Endodermal cell (in vitro differentiated cells): Measurements from ENCODE around the gene DYNLRB2. TPM values are rescaled to one million over a fixed set of nuclear protein-coding genes. Genes with fewer than 3 reads are reported as not detected.

Experiments used
- DNase-seq: peaks from one replicate; pipeline ENCODE4 v3.0.0-alpha.2; 2017
- H3K27ac ChIP-seq: 2 replicates; pipeline ENCODE4 v1.5.1; 2013; ENCODE audit warnings: mild to moderate bottlenecking, low read depth, low read length, moderate library complexity
- H3K27me3 ChIP-seq: 2 replicates; pipeline ENCODE4 v1.6.1; 2013; ENCODE audit warnings: mild to moderate bottlenecking, low read length, moderate library complexity; ENCODE audit not compliant: insufficient read depth, control insufficient read depth, poor library complexity, severe bottlenecking
- H3K36me3 ChIP-seq: 2 replicates; pipeline ENCODE4 v1.7.0; 2013; ENCODE audit warnings: mild to moderate bottlenecking, low read length, moderate library complexity; ENCODE audit not compliant: control insufficient read depth, insufficient read depth
- H3K4me1 ChIP-seq: one replicate; pipeline ENCODE4 v1.7.0; 2013; ENCODE audit warnings: low read length; ENCODE audit not compliant: control insufficient read depth, insufficient read depth
- H3K4me3 ChIP-seq: 2 replicates; pipeline ENCODE4 v1.5.1; 2013; ENCODE audit warnings: mild to moderate bottlenecking, low read length, moderate library complexity
- H3K9ac ChIP-seq: 2 replicates; pipeline ENCODE4 v1.6.1; 2013; ENCODE audit warnings: mild to moderate bottlenecking, low read length, moderate library complexity; ENCODE audit not compliant: poor library complexity, severe bottlenecking; ENCODE audit errors: extremely low read depth
- H3K9me3 ChIP-seq: 2 replicates; pipeline ENCODE4 v1.6.1; 2013; ENCODE audit warnings: mild to moderate bottlenecking, low read length, moderate library complexity; ENCODE audit not compliant: control insufficient read depth
- H3K27ac Mint-ChIP-seq: 2 replicates; pipeline ENCODE4 v1.8.0; 2020; ENCODE audit warnings: mixed read lengths
- H3K27me3 Mint-ChIP-seq: 2 replicates; pipeline ENCODE4 v1.8.0; 2021; ENCODE audit warnings: mild to moderate bottlenecking, mixed read lengths; ENCODE audit not compliant: insufficient read depth
- H3K36me3 Mint-ChIP-seq: 2 replicates; pipeline ENCODE4 v1.8.0; 2020; ENCODE audit warnings: low read depth, mixed read lengths
- H3K4me1 Mint-ChIP-seq: 2 replicates; pipeline ENCODE4 v1.8.0; 2020; ENCODE audit warnings: mixed read lengths
- H3K4me3 Mint-ChIP-seq: 2 replicates; pipeline ENCODE4 v1.8.0; 2020; ENCODE audit warnings: mild to moderate bottlenecking, moderate library complexity, mixed read lengths
- H3K9me3 Mint-ChIP-seq: 2 replicates; pipeline ENCODE4 v1.8.0; 2020; ENCODE audit warnings: mild to moderate bottlenecking, mixed read lengths
- CTCF ChIP-seq: fragments of 200-600 bp; sonication (generic); conservative IDR thresholded peaks from 2 replicates; pipeline ENCODE4 v1.5.0; 2021; ENCODE audit warnings: antibody characterized with exemption, mild to moderate bottlenecking
- WGBS, 2 experiments: methylation state at CpG; one replicate each; pipeline versions ENCODE4 v1.1.5 to v1.1.7; 2013; ENCODE audit warnings: missing lambda C conversion rate in 2 of 2, mixed read lengths in 1 of 2; ENCODE audit not compliant: insufficient coverage in 1 of 2, insufficient read length in 1 of 2; 5-methylcytosine and 5-hydroxymethylcytosine counted together
- total RNA-seq, 2 donors: library from RNA; stranded (reverse); fragmentation: NEBNext Ultra II Directional in 1 of 2; extraction: Animal tissue kit (Norgen Biotek cat#: 25700) in 1 of 2; gene quantifications; 2 replicates in 1 of 2; 3 replicates in 1 of 2; pipeline ENCODE4 v1.2.1, GENCODE V29; 2021

Gene DYNLRB2
- total RNA-seq, 2 donors from 2014 or later, result not detected

- Histone ChIP-seq H3K27me3 (no peaks in the 10 kb centered on the region), H3K27ac (no peak overlapping the region), H3K9me3 (no peaks in the 10 kb centered on the region), H3K4me1 (no peaks in the 10 kb centered on the region), H3K9ac (no peak overlapping the region), H3K4me3 (no peak overlapping the region), H3K36me3 (no peaks in the 10 kb centered on the region)
- no peak for DNase-seq
- Mint-ChIP-seq H3K27ac (no peak overlapping the region), H3K4me1 (no peaks in the 10 kb centered on the region), H3K36me3 (no peaks in the 10 kb centered on the region), H3K9me3 (no peaks in the 10 kb centered on the region), H3K4me3 (no peak overlapping the region), H3K27me3 (no peaks in the 10 kb centered on the region)
- TF ChIP-seq CTCF, result no peak
- whole genome bisulfite sequencing, 2 experiments, result 75 to 80% methylated on average over 1 to 2 of the region's 2 CpGs
Measured at GRCh38 chr16:80503107-80503506, 37.7 kb upstream of the DYNLRB2 start.

- no peak overlapping the region for H3K4me3 ChIP-seq
- no peaks in the 10 kb centered on the region for H3K27me3 ChIP-seq
- no peaks in the 10 kb centered on the region for H3K4me1 ChIP-seq
- Mint-ChIP-seq H3K27me3 (no peaks in the 10 kb centered on the region), H3K27ac (no peak overlapping the region), H3K9me3 (no peaks in the 10 kb centered on the region), H3K36me3 (no peaks in the 10 kb centered on the region), H3K4me1 (peaks cover 3% of the 10 kb centered on the region), H3K4me3 (no peak overlapping the region)
- no peak for TF ChIP-seq CTCF
- 83 to 90% methylated on average over 4 of the region's 4 CpGs for WGBS, 2 experiments
- no peaks in the 10 kb centered on the region for H3K36me3 ChIP-seq
- no peak overlapping the region for H3K27ac ChIP-seq
- H3K9me3 ChIP-seq, result no peaks in the 10 kb centered on the region
- DNase-seq, result no peak
- no peak overlapping the region for H3K9ac ChIP-seq
Measured at GRCh38 chr16:80507538-80507937, 33.3 kb upstream of the DYNLRB2 start.

- H3K4me3 Mint-ChIP-seq, result no peak overlapping the region
- H3K27me3 ChIP-seq, result no peaks in the 10 kb centered on the region
- no peaks in the 10 kb centered on the region for H3K9me3 ChIP-seq
- no peaks in the 10 kb centered on the region for H3K27me3 Mint-ChIP-seq
- DNase-seq, result no peak
- no peaks in the 10 kb centered on the region for H3K9me3 Mint-ChIP-seq
- no peak overlapping the region for H3K27ac Mint-ChIP-seq
- H3K4me1 Mint-ChIP-seq, result peaks cover 3% of the 10 kb centered on the region
- no peaks in the 10 kb centered on the region for H3K36me3 Mint-ChIP-seq
- no peaks in the 10 kb centered on the region for H3K36me3 ChIP-seq
- H3K27ac ChIP-seq, result no peak overlapping the region
- H3K9ac ChIP-seq, result no peak overlapping the region
- WGBS, 2 experiments, result 73 to 93% methylated on average over 2 to 6 of the region's 6 CpGs
- H3K4me1 ChIP-seq, result no peaks in the 10 kb centered on the region
- no peak for TF ChIP-seq CTCF
- H3K4me3 ChIP-seq, result no peak overlapping the region
Measured at GRCh38 chr16:80509872-80510271, 30.9 kb upstream of the DYNLRB2 start.
